ENCODE measurements around the gene CYTH2.
"Not testable (repeated sequence)": the region's sequence is repeated elsewhere in the genome, so short reads cannot be mapped to it uniquely, and the experiment has no call there.

CYTH2 gene

DNA sequence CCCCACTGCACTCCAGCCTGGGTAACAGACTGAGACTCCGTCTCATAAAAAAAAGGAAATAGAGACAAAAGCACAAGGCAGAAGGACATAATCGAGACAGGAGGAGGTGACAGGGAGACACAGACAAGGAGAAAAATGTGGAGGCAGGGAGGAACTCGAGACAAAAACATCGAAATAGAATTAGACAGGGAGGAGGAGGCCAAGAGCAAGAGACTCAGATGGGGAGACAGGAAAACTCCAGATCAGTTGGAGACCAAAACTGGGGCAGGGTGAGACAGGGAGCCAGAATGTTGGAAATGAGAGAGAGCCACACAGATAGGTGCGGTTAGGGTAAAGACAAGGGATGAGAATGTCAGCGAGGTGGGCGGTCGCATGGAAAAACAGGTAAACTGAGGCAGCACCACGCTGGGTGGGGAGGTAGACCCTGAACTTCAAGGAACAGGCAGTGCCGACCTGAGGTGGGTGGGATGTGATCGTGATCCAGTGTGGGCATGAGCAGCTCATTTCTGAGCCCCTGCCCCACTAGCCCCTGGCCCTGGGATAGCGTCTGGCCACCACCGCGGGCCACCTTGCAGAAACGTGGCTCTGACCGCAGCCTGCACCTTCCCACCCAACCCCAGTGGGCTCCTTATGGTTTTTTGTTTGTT, 15.2 kb downstream of the CYTH2 start:
- no peaks in the 10 kb centered on the region for H3K36me3 ChIP-seq (ENCODE audit: low read length)
- no peaks in the 10 kb centered on the region for H3K79me2 ChIP-seq (ENCODE audit: insufficient read depth, low read length)
- H3F3A ChIP-seq (ENCODE audit: insufficient read depth): 0 out of 2 replicates have a peak, but pooled peaks cover 5% of the 10 kb centered on the region

DNA sequence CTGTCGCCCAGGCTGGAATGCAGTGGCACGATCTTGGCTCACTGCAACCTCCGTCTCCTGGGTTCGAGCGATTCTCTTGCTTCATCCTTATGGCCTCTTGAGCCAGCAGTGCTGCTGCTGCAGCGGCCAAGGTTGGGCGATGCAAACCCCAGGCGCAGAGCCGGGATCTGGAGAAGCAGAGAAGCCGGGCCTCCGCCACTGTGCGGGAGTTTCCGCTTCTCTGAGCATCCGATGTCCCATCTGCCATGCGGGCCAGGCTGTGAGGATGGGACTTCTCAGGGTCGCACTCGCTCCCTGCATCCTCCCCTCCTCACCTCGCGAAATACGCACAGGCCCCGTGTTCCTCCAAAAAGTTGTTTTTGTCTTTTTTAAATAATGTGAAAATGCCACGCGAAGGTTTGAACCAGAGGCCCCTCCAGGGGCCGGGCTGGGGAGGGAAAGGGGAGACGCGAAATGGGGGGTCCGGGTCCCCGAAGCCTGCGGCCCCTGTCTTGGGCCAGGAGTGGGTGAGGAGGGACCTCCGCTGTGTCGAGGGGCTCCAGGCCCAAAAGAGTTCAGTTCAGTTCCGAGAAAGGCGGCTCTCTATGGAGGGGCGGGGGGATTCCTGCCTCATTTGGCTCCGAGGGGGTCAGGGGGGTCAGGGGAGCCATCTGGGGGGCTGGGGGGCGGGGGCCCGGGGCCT, 15.9 kb downstream of the CYTH2 start:
- H3F3A ChIP-seq (ENCODE audit: insufficient read depth): 0 out of 2 replicates have a peak, but pooled peaks cover 5% of the 10 kb centered on the region
- H2AFZ ChIP-seq (ENCODE audit: low read depth, low read length, severe bottlenecking): no peak overlapping the region
- no peaks in the 10 kb centered on the region for H3K79me2 ChIP-seq (ENCODE audit: insufficient read depth, low read length)
- no peaks in the 10 kb centered on the region for H3K27me3 ChIP-seq (ENCODE audit: low read length)
- no peaks in the 10 kb centered on the region for H3K9me3 ChIP-seq (ENCODE audit: insufficient read depth, low read length)
- H3K36me3 ChIP-seq (ENCODE audit: low read length): no peaks in the 10 kb centered on the region
- no peak overlapping the region for H3K4me2 ChIP-seq (ENCODE audit: low read depth, low read length, poor library complexity, severe bottlenecking)
- H3K9ac ChIP-seq (ENCODE audit: low read length): no peak overlapping the region
- H3K9me2 ChIP-seq (replicated peaks; ENCODE audit: insufficient read depth, low read length): no peaks in the 10 kb centered on the region
- TF ChIP-seq, protein P1, sequence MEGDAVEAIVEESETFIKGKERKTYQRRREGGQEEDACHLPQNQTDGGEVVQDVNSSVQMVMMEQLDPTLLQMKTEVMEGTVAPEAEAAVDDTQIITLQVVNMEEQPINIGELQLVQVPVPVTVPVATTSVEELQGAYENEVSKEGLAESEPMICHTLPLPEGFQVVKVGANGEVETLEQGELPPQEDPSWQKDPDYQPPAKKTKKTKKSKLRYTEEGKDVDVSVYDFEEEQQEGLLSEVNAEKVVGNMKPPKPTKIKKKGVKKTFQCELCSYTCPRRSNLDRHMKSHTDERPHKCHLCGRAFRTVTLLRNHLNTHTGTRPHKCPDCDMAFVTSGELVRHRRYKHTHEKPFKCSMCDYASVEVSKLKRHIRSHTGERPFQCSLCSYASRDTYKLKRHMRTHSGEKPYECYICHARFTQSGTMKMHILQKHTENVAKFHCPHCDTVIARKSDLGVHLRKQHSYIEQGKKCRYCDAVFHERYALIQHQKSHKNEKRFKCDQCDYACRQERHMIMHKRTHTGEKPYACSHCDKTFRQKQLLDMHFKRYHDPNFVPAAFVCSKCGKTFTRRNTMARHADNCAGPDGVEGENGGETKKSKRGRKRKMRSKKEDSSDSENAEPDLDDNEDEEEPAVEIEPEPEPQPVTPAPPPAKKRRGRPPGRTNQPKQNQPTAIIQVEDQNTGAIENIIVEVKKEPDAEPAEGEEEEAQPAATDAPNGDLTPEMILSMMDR (IDR thresholded peaks at IDR 0.05; ENCODE audit: insufficient read depth, low read length, poor library complexity, severe bottlenecking): no peak
- TF ChIP-seq EZH2phosphoT487 (conservative IDR thresholded peaks at IDR 0.05; ENCODE audit: low read length): no peak
- no peak overlapping the region for H3K27ac ChIP-seq (ENCODE audit: low read depth, low read length)
- H3K4me3 ChIP-seq (ENCODE audit: insufficient read depth, low read length, poor library complexity, severe bottlenecking): no peak overlapping the region
- no peaks in the 10 kb centered on the region for H4K20me1 ChIP-seq (ENCODE audit: low read depth, low read length)

More for the DNA sequence above, 15.2 kb downstream of the CYTH2 start:
- H3K9me3 ChIP-seq (ENCODE audit: insufficient read depth, low read length): no peaks in the 10 kb centered on the region
- H3K9me2 ChIP-seq (replicated peaks; ENCODE audit: insufficient read depth, low read length): no peaks in the 10 kb centered on the region
- TF ChIP-seq, protein P1 (IDR thresholded peaks at IDR 0.05; ENCODE audit: insufficient read depth, low read length, poor library complexity, severe bottlenecking): no peak
- TF ChIP-seq EZH2phosphoT487 (conservative IDR thresholded peaks at IDR 0.05; ENCODE audit: low read length): no peak
- no peak overlapping the region for H2AFZ ChIP-seq (ENCODE audit: low read depth, low read length, severe bottlenecking)
- H4K20me1 ChIP-seq (ENCODE audit: low read depth, low read length): no peaks in the 10 kb centered on the region
- H3K27ac ChIP-seq (ENCODE audit: low read depth, low read length): no peak overlapping the region
- H3K4me3 ChIP-seq (ENCODE audit: insufficient read depth, low read length, poor library complexity, severe bottlenecking): no peak overlapping the region
- H3K4me2 ChIP-seq (ENCODE audit: low read depth, low read length, poor library complexity, severe bottlenecking): no peak overlapping the region
- no peaks in the 10 kb centered on the region for H3K27me3 ChIP-seq (ENCODE audit: low read length)
- no peak overlapping the region for H3K9ac ChIP-seq (ENCODE audit: low read length)

DNA sequence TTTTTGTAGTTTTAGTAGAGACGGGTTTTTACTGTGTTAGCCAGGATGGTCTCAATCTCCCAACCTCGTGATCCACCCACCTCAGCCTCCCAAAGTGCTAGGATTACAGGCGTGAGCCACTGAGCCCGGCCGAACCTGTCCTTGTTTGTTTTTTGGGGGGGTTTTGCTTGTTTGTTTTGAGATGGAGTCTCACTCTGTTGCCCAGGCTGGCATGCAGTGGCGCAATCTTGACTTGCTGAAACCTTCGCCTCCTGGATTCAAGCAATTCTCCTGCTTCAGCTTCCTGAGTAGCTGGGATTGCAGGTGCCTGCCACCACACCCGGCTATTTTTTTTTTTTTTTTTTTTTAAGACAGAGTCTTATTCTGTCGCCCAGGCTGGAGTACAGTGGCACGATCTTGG, 17.5 kb downstream of the CYTH2 start:
- H3F3A ChIP-seq (ENCODE audit: insufficient read depth); H3K79me2 ChIP-seq (ENCODE audit: insufficient read depth, low read length); H3K9ac ChIP-seq (ENCODE audit: low read length); H3K36me3 ChIP-seq (ENCODE audit: low read length); H3K4me2 ChIP-seq (ENCODE audit: low read depth, low read length, poor library complexity, severe bottlenecking); H3K9me3 ChIP-seq (ENCODE audit: insufficient read depth, low read length); H3K27ac ChIP-seq (ENCODE audit: low read depth, low read length); H2AFZ ChIP-seq (ENCODE audit: low read depth, low read length, severe bottlenecking); H3K9me2 ChIP-seq (replicated peaks; ENCODE audit: insufficient read depth, low read length); H3K27me3 ChIP-seq (ENCODE audit: low read length); H3K4me3 ChIP-seq (ENCODE audit: insufficient read depth, low read length, poor library complexity, severe bottlenecking); H4K20me1 ChIP-seq (ENCODE audit: low read depth, low read length): not testable (repeated sequence)

DNA sequence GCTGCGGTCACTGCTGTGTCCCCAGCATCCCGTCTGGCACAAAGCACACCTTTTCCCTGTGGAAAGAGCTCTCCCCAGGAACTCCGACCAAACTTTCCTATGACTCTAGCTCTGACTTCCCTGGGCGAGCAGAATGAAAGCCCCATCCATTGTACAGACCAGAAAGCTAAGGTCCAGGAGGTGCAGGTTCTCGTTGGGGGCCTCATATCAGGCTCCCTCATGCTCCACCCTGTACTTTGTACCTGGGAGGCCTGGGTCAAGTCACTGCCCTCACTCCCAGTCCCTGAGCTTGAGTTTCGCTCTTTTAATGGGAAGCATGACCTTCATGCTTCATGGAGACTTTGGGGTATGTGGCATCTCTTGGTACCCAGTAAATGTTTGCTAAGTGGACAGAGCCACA, 18.4 kb downstream of the CYTH2 start:
- Histone ChIP-seq H3K79me2 (ENCODE audit: insufficient read depth, low read length) (no peaks in the 10 kb centered on the region), H3F3A (ENCODE audit: insufficient read depth) (no peaks in the 10 kb centered on the region), H2AFZ (ENCODE audit: low read depth, low read length, severe bottlenecking) (no peak overlapping the region), H3K36me3 (ENCODE audit: low read length) (no peaks in the 10 kb centered on the region), H3K9me2 (replicated peaks; ENCODE audit: insufficient read depth, low read length) (no peaks in the 10 kb centered on the region), H3K4me3 (ENCODE audit: insufficient read depth, low read length, poor library complexity, severe bottlenecking) (no peak overlapping the region), H3K9ac (ENCODE audit: low read length) (no peak overlapping the region), H3K9me3 (ENCODE audit: insufficient read depth, low read length) (no peaks in the 10 kb centered on the region), H3K4me2 (ENCODE audit: low read depth, low read length, poor library complexity, severe bottlenecking) (no peak overlapping the region), H4K20me1 (ENCODE audit: low read depth, low read length) (no peaks in the 10 kb centered on the region), H3K27ac (ENCODE audit: low read depth, low read length) (no peak overlapping the region), H3K27me3 (ENCODE audit: low read length) (no peaks in the 10 kb centered on the region)
- no peak for TF ChIP-seq EZH2phosphoT487 (conservative IDR thresholded peaks at IDR 0.05; ENCODE audit: low read length)
- TF ChIP-seq, protein P1 (IDR thresholded peaks at IDR 0.05; ENCODE audit: insufficient read depth, low read length, poor library complexity, severe bottlenecking): no peak
